Large intestine (tissue), 3 donors: ENCODE results near the gene ENO1. TPM values are rescaled to one million over a fixed set of nuclear protein-coding genes. Genes with fewer than 3 reads are reported as not detected.

ENCODE experiments used
- DNase-seq, 2 donors: peaks; one replicate each; pipeline versions ENCODE4 v3.0.0 to v3.0.0-alpha.2; 2013
- H3K27ac ChIP-seq: one replicate; pipeline ENCODE4 v1.5.1; 2013; ENCODE audit warnings: low read length
- H3K27me3 ChIP-seq: 2 replicates; pipeline ENCODE4 v1.6.1; 2013; ENCODE audit warnings: low read length; ENCODE audit not compliant: control insufficient read depth, insufficient read depth
- H3K36me3 ChIP-seq: 2 replicates; pipeline ENCODE4 v1.6.1; 2013; ENCODE audit warnings: low read length; ENCODE audit not compliant: control insufficient read depth, insufficient read depth
- H3K4me1 ChIP-seq: one replicate; pipeline ENCODE4 v1.6.1; 2013; ENCODE audit warnings: low read length; ENCODE audit not compliant: control insufficient read depth, insufficient read depth
- H3K4me3 ChIP-seq: one replicate; pipeline ENCODE4 v1.5.1; 2013; ENCODE audit warnings: low read length
- H3K9me3 ChIP-seq: one replicate; pipeline ENCODE4 v1.6.1; 2013; ENCODE audit warnings: mild to moderate bottlenecking, low read depth, low read length, moderate library complexity; ENCODE audit not compliant: control insufficient read depth
- WGBS: methylation state at CpG from one replicate; pipeline ENCODE4 v1.1.5; 2013; ENCODE audit warnings: low lambda C conversion rate; ENCODE audit not compliant: insufficient coverage; 5-methylcytosine and 5-hydroxymethylcytosine counted together
- polyA plus RNA-seq: library from polyadenylated mRNA; unstranded; fragments of 120-200 nt; gene quantifications from one replicate; pipeline ENCODE4 v1.2.1, GENCODE V29; 2013

The ENO1 gene
- polyA plus RNA-seq, 1 donor, result 728 TPM

- no peak overlapping the region for H3K27ac ChIP-seq
- H3K4me1 ChIP-seq, result peaks cover 12% of the 10 kb centered on the region
- peaks cover 81% of the 10 kb centered on the region for H3K36me3 ChIP-seq
- no peaks in the 10 kb centered on the region for H3K27me3 ChIP-seq
- no peaks in the 10 kb centered on the region for H3K9me3 ChIP-seq
- H3K4me3 ChIP-seq, result no peak overlapping the region
- DNase-seq, result no peak
- WGBS, result 100% methylated on average over 1 of the region's 7 CpGs
Observed at GRCh38 chr1:8863138-8863537, 15.3 kb downstream of the ENO1 start.

- Histone ChIP-seq H3K9me3 (no peaks in the 10 kb centered on the region), H3K4me1 (peaks cover 17% of the 10 kb centered on the region), H3K27me3 (no peaks in the 10 kb centered on the region), H3K4me3 (no peak overlapping the region), H3K36me3 (peaks cover 75% of the 10 kb centered on the region), H3K27ac (no peak overlapping the region)
- no CpG with 5 or more reads among the region's 4 CpGs for WGBS
- no peak for DNase-seq
Observed at GRCh38 chr1:8862528-8862927, 16.0 kb downstream of the ENO1 start.

GRCh38 chr1:8860738-8861516, 17.6 kb downstream of the ENO1 start:
- Histone ChIP-seq H3K27me3 (no peaks in the 10 kb centered on the region), H3K4me1 (peaks cover 33% of the 10 kb centered on the region), H3K9me3 (no peaks in the 10 kb centered on the region), H3K27ac (no peak overlapping the region), H3K4me3 (no peak overlapping the region), H3K36me3 (peaks cover 66% of the 10 kb centered on the region)
- 87% methylated on average over 3 of the region's 21 CpGs for WGBS
- no peak for DNase-seq

GRCh38 chr1:8858888-8859706, 19.4 kb downstream of the ENO1 start:
- 80% methylated on average over 1 of the region's 12 CpGs for WGBS
- no peaks in the 10 kb centered on the region for H3K9me3 ChIP-seq
- H3K27me3 ChIP-seq, result no peaks in the 10 kb centered on the region
- H3K4me3 ChIP-seq, result no peak overlapping the region
- peaks cover 48% of the 10 kb centered on the region for H3K36me3 ChIP-seq
- no peak for DNase-seq
- H3K4me1 ChIP-seq, result peaks cover 33% of the 10 kb centered on the region
- peak overlapping the region; percentile 55 for H3K27ac ChIP-seq

GRCh38 chr1:8858112-8858668, 20.3 kb downstream of the ENO1 start:
- Histone ChIP-seq H3K9me3 (no peaks in the 10 kb centered on the region), H3K4me1 (peaks cover 33% of the 10 kb centered on the region), H3K27ac (peak overlapping the region; percentile 64), H3K27me3 (no peaks in the 10 kb centered on the region), H3K36me3 (peaks cover 39% of the 10 kb centered on the region), H3K4me3 (no peak overlapping the region)
- DNase-seq, result peak in 1 of 2 donors; percentile 74
- no CpG with 5 or more reads among the region's 2 CpGs for WGBS

- no CpG with 5 or more reads among the region's 14 CpGs for WGBS
- H3K4me3 ChIP-seq, result no peak overlapping the region
- no peaks in the 10 kb centered on the region for H3K9me3 ChIP-seq
- no peak for DNase-seq
- H3K36me3 ChIP-seq, result peaks cover 25% of the 10 kb centered on the region
- H3K27ac ChIP-seq, result peak overlapping the region; percentile 64
- H3K4me1 ChIP-seq, result peaks cover 33% of the 10 kb centered on the region
- no peaks in the 10 kb centered on the region for H3K27me3 ChIP-seq
Observed at GRCh38 chr1:8856689-8857412, 21.6 kb downstream of the ENO1 start.

- no peak for DNase-seq
- H3K27ac ChIP-seq, result no peak overlapping the region
- H3K9me3 ChIP-seq, result no peaks in the 10 kb centered on the region
- H3K4me1 ChIP-seq, result peaks cover 35% of the 10 kb centered on the region
- H3K36me3 ChIP-seq, result peaks cover 6% of the 10 kb centered on the region
- H3K4me3 ChIP-seq, result no peak overlapping the region
- WGBS, result no CpG with 5 or more reads among the region's 7 CpGs
- no peaks in the 10 kb centered on the region for H3K27me3 ChIP-seq
Observed at GRCh38 chr1:8854240-8854639, 24.2 kb downstream of the ENO1 start.

GRCh38 chr1:8851060-8851459, 27.4 kb downstream of the ENO1 start:
- Histone ChIP-seq H3K4me3 (no peak overlapping the region), H3K9me3 (no peaks in the 10 kb centered on the region), H3K36me3 (no peaks in the 10 kb centered on the region), H3K27ac (no peak overlapping the region), H3K4me1 (peaks cover 32% of the 10 kb centered on the region), H3K27me3 (no peaks in the 10 kb centered on the region)
- 100% methylated on average over 1 of the region's 5 CpGs for WGBS
- DNase-seq, result no peak

- peak; percentile 93 for DNase-seq
- H3K4me3 ChIP-seq, result no peak overlapping the region
- H3K27me3 ChIP-seq, result no peaks in the 10 kb centered on the region
- H3K27ac ChIP-seq, result peak overlapping the region; percentile 18
- WGBS, result no CpG with 5 or more reads among the region's 19 CpGs
- H3K9me3 ChIP-seq, result no peaks in the 10 kb centered on the region
- H3K4me1 ChIP-seq, result peaks cover 50% of the 10 kb centered on the region
- no peaks in the 10 kb centered on the region for H3K36me3 ChIP-seq
Observed at GRCh38 chr1:8848663-8849386, 29.7 kb downstream of the ENO1 start.
